Stimulated activated CD4-positive, alpha-beta T cell treated with anti-CD3 and anti-CD28 coated beads, Interleukin-2, amount 100 ng/mL, for 48 hours (primary cell): Measurements from ENCODE around the gene EYA4.
"Not testable (repeated sequence)": the region's sequence is repeated elsewhere in the genome, so short reads cannot be mapped to it uniquely, and the experiment has no call there.

Experiments
- DNase-seq, 2 donors: peaks; one replicate each; pipeline ENCODE4 v3.0.0-alpha.2; 2020

EYA4 gene

DNA sequence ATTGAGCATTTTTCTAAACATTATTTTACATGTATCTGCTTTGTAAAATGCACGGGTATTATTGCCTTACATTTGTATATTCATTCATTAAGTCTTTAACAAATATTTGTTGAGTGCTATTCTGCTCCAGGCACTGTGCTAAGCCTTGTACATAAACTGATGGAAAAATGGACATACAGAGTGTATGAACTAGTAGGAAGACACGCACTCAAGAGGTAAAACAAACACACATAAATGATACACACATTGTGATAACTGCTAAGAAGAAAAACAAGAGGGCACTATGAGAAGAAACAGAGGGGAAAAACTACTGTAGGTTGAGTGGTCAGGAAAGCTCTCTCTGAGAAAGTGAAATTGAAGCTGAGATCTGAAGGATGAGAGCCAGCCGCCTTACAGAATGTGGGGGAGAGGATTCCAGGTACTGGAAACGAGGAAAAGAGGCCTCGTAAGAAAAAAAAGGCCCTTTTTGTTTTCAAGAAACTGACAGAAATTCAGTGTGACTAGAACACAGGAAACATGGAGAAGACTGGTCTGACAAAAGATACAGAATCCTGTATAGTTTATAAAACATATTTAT, 117.5 kb downstream of the EYA4 start:
- no peak for DNase-seq

DNA sequence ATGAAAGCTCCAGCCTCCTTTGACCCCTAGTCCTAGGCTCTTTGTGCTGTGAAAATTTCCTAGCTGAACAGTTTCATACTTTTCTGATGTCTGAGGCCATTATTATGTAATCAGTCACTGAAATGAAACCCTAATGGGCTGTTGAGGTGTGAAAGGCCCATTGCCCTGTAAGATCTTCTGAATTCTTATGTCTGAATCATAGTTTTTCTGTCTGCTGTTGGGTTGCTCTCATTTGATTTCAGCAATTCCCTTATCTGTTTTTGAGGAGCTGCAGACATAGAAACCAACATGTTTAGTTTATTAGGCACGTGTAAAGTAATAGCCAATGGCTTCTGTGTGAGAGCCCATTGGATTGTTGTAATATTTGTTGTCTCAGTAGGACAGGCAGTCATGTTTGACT, 118.1 kb downstream of the EYA4 start:
- DNase-seq = no peak

DNA sequence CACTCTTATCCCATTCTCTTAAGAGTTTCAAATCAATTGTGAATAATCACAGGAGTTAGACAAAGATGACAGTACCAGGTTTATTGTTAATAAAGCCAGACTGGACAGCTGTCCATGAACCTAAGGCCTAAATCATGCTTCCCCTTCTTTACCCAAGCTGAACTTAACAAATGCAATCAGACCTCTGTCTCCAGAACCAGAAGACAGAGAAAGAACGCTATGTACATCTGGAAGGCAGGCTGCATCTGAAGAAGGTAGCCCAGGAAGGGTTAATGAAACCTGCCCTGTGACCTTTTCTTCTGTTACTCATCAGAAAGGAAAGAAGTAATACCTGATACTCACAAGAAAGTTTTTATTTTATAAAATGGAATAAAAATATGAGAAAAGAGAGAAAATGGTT, 118.6 kb downstream of the EYA4 start:
- DNase-seq = no peak

DNA sequence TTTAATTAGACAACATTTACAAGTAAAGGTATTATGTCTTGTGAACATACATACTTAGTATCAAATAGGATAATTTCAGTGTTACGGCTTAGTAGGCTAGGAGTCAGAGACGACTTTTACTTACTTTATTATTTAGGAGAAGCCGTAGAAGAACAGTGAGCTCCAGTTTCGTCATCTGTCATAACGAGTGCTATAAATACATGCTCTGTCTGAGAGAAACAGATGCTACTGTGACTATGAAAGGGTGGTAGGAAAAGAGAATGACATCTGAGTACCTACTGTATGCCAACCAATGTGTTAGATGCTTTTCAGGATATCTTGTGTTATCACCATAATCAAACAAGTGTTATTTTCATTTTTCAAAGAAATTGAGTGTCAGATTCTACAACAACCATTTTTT, 119.0 kb downstream of the EYA4 start:
- no peak for DNase-seq

DNA sequence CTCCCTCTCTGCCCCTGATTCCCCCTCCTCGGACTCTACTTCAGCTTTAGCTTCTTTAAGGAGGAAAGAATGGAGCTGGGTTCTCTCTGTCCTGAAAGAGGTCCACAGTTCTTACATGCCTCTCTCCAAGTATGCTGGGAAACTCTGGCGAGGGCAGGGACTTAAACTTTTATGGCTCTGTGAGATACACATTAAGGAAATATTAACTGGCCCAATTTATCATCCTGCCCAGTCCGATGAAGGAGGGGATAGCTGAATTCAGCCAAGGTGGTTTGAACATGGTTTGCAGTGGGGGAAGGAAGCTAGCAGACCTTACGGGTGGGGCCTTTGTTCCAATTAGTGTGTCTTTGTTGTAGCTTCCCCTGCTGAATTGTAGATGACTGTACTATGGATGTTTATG, 121.7 kb downstream of the EYA4 start:
- DNase-seq = no peak

DNA sequence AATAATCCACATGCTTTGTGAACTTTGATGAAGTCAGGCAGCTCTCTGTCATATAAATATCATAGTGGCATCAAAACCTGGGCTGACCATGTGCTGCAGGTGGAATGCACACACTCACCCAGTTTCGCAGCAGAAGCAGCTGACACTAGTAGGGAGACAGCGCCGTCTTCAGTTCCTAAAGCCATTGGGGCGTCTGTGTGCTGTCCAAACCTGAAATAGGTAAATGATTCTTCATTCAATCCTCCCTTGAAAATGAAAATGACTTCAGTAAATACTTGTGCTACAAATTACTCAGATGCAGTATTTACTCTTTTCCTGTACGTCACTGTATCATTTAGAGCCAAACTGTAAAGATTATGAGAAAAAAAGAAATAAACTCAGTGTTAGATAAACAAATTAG, 127.5 kb downstream of the EYA4 start:
- DNase-seq = no peak

DNA sequence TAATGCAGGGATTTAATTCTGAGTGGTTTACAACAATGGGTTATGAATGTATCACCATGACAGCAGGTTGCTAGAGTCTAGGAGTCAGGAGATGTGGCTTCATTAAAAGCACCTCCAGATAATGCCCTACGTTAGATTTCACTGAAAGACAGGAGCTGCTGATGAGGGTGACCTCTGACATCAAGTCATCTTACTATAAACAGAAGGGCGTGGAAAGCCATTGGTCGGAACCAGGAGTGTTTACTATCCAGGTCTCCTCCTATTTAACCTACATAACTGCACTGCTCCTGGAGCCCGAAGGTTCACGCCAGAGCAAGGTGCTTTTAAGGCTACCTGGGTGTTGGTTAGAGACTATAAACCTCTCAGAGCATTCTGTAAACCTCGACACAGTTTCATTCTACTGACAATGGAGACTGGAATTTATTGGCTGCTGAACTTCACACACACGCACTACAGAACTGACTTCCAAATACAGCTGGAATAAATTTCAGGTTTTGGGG, 128.7 kb downstream of the EYA4 start:
- DNase-seq = no peak

DNA sequence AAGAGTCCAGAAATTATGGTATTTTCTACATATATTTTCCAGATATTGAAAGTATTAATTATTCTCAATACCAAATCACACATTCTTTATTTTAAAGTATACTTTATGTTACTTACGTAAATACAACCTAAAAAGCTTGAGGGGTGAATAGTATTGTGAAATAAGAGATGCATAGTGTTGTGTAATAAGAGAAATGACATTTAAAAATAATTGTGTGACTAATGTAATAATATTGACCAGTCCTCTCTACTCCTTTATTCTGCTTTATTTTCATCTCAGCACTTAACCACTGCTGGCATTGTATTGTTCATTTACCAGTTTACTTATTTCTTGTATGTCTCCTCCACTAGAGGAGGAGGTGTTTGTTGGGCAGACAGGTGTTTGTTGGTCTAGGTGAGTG, 135.6 kb downstream of the EYA4 start:
- DNase-seq = no peak

DNA sequence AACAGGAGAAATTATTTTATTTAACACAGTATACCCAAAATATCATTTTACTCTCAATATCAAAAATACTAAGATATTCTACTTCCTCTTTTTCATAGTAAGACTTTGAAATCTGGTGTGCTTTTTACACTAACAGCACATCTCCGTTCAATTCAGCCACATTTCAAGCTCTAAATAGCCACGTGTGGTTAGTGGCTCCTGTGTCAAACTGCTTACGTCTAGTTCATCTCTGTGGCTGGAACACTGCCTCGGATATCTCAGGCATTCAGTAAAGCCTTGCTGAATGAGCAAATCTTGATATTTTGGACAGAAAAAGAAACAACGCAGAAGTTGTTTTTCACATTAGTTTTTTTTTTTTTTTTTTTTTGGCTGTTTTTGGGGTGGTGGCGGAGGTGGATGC, 136.1 kb downstream of the EYA4 start:
- no peak for DNase-seq

DNA sequence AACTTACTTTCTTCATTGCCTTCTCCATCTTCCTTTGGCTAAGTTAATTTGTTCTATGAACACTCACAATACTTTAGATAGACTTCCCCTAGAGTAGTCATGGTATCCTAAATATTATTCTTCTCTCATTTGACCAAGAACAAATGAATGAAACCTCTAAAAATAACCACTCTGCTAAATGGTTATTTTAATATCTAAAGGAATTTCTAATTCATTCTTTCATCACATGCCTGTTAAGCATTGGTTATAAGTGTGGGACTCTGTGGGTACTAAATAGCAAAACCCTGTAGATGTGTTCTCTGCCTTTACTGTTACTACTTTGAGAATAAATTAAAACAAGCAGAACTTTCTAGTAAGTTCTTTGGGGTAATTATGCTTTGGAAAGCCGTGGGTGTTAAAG, 138.9 kb downstream of the EYA4 start:
- no peak for DNase-seq

DNA sequence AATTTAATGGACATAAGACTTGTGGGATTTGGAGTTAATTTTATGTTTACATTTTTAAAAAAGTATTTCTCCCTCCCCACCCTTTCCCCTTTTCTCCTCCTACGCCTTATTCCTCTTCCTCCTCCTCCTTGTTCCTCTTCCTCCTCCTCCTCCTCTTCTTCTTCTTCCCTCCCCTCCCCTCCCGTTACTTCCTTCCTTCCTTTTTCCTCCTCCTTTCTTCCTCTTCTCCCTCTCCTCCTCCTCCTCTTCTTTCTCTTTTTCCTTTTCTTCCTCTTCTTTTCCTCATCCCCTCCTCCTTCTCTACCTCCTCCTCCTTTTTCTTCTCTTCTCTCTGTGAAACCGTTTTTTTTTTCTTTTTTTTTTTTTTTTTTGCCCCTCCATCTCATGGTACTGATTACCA, 139.6 kb downstream of the EYA4 start:
- no peak for DNase-seq

DNA sequence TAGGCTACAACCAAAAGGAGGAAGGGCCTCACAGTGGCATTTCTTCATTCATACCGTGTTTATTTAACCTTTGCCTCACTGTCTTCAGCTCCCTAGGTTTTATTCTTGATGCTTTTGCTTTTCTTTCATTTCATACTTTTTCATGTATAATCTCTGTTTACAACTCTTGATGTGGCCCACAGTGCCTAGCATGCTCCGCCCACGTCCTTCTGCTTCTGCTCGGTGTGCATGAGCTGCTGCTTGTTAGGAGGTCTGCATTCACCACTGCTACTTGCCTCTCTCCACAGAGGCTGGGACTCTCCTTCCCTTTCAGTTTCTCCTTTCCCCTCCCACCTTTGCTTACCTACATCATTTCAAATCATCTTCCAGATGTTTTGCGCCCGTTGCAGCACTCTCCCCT, 147.6 kb downstream of the EYA4 start:
- DNase-seq = no peak

DNA sequence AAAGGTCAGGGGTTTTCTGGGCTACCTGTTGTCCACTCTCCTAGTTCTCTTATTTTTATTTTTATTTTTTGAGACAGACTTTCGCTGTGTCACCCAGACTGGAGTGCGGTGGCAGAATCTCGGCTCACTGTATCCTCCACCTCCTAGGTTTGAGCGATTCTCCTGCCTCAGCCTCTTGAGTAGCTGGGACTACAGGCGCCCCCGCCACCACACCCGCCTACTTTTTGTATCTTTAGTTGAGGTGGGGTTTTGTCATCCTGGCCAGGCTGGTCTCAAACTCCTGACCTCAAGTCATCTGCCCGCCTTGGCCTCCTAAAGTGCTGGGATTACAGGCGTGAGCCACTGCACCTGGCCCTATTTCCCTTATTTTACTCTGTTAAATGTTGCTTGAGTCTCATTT, 149.0 kb downstream of the EYA4 start:
- no peak for DNase-seq

DNA sequence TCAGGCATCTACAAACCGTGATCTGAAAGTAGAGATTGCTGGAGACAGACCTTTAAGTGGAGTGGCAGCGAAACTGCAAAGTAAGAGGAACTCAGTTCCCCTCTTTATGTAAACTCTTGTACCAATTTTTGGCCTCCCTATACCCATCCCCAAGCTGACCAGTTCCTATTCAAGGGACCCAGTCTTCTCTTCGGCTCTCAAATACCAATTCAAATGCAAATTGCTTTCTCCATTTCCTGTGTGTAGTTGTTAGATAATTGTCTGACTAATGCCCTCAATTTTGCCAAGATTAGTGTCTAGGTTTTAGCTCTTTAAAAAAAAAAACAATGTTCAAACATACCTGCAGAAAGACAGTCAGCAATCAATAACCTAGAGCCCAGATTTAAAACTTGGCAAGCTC, 150.9 kb downstream of the EYA4 start:
- DNase-seq = no peak

DNA sequence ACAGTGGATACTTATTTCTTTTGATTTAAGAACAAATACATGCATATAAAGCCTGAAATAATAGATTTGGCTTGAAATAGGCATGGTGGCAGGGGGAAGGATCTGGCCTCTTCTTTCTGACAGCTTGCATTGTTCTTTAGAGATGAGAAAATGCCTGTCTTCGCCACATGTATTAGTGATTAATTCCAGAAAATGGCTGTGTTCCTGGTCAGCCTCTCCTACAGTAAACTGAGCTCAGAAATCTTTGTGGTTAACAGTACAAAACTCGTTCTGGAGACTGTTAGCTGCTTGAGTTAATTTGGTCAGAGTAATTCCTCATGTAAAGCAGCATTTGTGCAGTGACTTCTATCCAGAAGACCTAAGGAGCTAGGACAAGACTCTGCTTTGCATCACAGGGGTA, 151.5 kb downstream of the EYA4 start:
- no peak for DNase-seq

DNA sequence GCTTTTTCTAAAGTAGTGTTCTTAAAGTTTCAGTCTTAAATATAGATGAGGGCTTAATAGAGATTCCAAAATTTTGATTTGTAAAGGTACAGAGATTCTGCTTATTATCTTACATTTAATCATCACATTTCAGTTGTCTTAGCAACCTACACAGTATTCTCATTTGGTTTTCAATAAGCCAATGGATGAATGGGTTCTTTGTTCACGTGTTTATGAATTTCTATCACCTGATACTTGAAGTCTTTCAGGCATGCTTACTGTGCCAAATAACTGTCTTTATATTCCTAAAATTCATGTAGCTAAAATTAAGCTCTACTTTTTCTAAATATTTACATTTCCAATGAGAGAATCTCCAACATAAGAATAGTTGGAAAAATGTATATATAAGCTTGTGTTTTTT, 152.7 kb downstream of the EYA4 start:
- no peak for DNase-seq

DNA sequence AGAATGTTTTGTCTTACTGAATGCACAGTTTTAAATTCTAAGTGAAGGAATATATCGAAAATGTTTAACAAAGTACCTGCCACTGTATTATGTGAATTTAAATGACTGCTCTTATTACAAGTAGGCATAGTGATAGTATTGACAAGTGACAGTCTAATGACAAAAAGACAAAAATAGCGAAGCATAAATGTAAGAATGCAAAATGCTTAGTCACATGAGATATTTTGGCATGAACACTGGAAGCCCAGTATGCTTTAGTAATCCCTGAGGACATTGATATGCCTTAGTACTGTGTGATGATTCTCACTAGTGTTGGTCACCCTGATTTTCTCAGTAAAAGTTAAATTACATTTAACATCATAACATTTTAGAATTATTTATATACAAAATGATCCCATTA, 153.5 kb downstream of the EYA4 start:
- no peak for DNase-seq

DNA sequence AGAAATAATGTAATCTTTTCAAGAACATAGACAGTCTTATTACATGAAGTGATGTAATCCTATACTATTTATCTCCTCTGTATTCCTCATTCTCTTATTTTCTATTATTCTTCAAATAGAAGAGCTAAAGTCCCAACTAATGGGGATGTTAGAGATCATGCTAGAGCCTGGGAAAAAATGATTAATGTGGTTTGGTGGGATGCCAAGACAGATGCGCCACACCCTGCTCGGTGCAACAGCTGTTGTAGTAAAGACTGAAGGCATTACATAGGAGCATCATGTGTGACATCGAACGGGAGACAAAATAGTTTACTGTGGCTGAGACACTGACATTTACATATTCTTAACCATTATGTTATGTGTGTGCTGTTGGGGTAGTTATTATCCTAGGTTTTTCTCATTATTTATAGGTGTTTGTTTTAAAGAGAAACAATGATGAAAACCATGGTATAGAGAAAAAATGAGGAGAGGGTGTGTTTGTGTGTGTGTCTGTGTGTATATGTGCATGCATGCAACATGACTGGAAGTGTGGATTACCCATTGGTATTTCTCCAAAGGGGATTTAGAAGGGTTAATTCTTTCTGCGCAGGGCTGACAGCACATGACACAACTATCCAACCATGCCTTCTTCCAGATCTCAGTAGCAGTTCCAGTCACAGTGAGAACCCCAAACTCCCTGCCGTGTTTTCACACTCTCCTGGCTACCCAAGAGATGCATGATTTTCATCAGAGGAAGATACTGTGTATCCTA, 155.3 kb downstream of the EYA4 start:
- no peak for DNase-seq

DNA sequence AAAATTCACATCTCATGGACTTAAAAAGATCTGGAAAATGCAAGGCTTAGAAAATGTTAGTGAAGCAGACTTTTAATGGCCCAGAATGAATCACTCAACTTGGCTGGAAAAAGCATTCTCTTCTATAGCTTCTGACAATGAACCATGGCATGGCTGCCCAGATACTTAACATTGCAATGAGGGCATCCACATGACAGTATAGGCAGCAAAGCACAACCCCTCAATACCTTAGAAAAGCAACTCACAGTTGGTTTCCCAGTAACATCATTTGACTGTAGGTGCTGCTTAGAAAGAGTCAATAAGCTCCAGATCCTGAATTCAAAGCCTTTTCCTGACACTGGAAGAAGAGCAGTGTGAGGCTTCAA, 155.8 kb downstream of the EYA4 start:
- no peak for DNase-seq

DNA sequence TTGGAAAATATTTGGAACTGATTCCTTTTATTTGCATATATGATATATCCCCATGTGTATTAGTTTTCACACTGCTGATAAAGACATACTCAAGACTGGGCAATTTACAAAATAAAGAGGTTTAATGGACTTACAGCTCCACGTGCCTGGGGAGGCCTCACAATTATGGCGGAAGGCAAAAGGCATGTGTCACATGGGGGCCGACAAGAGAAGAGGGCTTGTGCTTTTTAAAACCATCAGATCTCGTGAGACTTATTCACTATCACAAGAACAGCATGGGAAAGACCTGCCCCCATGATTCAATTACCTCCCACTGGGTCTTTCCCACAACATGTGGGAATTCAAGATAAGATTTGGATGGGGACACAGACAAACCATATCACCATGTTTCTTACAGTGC, 156.4 kb downstream of the EYA4 start:
- not testable (repeated sequence) for DNase-seq

DNA sequence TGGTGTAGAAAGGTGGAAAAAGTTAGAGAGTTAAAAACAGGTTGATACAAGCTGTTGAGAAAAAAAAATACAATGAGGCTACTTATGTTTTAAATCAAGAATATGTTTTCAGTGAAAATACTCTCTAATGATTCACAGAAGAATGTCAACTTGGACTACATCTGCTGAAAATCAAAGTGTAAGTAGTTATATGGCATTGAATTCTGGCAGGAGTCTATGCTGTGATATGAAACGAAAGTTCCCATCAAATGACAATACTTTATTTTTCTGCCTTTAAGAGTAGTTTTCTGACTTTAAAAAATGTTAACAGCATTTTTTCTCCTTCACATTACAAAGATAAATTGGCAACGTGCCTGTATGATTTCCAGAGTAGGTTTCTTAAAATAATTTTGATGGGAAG, 158.3 kb downstream of the EYA4 start:
- no peak for DNase-seq

DNA sequence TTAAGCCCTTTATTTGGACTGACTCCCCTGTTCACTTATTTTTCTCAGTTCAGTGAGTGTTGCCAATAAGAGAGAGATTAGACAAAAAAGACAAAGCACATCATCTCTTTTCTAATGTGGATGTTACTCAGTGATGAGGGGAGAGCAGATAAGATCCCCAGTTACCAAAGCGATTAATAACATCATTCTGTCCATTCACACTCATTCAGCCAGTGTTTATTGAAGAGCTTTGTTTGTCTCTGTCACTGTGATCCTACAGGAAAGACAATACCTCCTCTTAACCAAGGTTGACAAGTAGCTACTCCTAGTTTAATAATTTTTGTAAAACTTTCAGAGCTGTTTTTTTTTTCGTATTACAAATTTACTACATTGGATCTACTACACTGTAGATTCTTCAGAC, 163.0 kb downstream of the EYA4 start:
- no peak for DNase-seq

DNA sequence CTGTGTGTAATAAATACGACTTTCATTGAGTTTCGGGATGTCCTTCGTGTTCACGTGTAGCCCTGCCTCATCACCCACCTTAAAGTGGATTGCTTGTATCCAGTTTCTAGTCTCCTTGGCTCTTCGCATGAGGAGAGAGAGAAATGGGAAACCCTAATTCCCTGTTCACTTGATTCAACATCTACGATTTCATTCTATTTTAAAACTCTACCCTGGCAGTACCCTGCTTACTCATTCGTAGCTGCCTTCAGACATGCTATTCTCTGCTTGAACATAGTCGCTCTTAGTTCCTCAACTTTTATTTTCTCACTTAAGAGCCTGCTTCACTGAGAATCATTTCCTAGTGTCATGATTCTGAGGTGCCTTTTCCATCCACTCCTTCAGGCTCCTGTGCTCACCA, 163.6 kb downstream of the EYA4 start:
- DNase-seq = no peak

DNA sequence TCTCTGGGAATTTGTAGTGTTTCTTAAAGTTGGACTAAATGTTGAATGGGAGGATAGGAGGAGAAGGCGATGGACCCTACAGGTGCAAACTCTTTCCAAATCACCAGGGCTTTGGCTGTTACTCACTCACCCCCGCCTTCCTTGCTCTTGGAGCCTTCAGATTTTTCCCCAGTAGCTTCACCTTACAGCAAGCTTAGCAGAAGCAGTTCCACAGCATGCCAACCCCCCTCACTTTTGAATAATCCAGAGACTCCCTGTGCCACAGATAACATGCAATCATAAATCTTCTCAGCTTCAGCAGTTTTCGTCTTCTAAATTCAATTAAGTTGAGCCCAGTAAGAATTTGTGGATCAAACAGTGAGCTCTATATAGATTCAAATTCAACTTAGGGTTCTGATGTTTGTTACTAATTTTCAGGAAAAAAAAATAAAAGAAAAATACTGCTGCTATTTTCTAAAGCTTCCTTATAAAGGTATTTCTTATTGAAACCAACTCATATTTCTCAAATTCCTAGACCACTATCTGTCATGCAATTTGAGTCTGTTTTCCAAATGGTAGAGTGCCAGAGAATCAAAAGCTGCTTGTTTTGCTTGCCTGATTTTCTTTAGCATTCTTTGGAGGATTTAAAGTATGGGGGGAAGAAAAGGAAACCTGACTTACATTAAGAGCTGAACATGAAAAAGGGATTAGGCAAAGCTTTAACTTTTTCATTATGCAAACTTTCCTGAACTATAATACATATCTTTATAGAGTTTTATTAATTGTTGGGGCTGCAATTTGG, 166.4 kb downstream of the EYA4 start:
- no peak for DNase-seq
